ENCODE results near the gene KCNK3. TPM values are rescaled to one million over a fixed set of nuclear protein-coding genes. Genes with fewer than 3 reads are reported as not detected.

KCNK3 gene
- total and polyA plus RNA-seq, 9 donors: 0.76 to 78.2 (median 2.1) TPM

DNA sequence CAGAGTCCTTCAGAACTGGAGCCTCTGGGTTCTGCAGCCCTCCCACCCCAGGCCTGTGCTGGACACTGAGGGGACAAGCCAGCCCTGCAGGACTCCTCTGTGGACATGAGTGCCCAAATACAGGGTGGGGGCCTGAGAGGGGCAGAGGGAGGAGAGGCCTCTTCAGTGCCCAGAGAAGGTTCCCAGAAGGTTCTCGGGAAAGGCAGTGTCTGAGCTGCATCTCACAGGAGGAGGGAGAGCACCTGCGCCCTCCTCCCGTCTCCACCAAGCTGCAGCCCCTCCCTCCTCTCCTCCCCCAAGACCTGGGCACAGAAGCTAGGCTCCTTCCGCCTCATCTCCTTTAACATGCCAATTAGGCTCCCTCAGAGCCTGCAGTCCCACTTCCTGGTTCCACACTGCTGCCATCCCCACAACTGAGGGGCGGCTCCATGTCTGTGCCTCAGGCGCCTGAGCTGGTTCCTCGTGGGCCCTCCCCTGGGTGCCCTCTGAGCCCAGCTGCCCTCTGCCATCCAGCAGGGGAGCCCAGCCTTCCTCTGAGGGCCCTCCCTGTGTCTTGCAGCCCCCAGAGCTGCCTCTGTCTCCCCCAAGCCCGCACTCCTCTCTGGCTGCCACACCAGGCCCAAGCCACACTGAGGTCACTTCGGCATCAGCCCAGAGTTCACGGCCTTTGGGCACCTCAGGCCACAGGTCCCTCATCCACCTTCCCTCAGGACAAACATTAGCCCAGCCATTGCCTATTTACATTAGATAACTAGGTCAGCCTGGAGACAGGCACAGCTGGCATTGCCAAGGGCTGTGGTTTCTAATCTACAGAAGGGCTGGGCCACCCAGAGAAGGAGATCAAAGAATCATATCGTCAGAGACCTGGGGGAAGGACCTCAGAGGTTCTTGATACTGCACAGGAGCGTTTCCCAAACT is 28.9 kb downstream of the KCNK3 start:
- H3K4me1 ChIP-seq (ENCODE audit: insufficient read depth): peaks cover 48% of the 10 kb centered on the region
- no peaks in the 10 kb centered on the region for H3K27me3 ChIP-seq
- H3K9me3 ChIP-seq: no peaks in the 10 kb centered on the region
- no peak overlapping the region for H3K4me3 ChIP-seq
- peak in 1 of 5 donors; percentile 27 for DNase-seq
- intact Hi-C loops (cut with DNase I): no loop called here
- 83 to 86% (median 84%) methylated on average over 12 of the region's 12 CpGs for WGBS, 3 donors
- peak overlapping the region; percentile 53 to 76 for H3K27ac ChIP-seq
- H3K36me3 ChIP-seq: no peaks in the 10 kb centered on the region
- TF ChIP-seq, protein P1, sequence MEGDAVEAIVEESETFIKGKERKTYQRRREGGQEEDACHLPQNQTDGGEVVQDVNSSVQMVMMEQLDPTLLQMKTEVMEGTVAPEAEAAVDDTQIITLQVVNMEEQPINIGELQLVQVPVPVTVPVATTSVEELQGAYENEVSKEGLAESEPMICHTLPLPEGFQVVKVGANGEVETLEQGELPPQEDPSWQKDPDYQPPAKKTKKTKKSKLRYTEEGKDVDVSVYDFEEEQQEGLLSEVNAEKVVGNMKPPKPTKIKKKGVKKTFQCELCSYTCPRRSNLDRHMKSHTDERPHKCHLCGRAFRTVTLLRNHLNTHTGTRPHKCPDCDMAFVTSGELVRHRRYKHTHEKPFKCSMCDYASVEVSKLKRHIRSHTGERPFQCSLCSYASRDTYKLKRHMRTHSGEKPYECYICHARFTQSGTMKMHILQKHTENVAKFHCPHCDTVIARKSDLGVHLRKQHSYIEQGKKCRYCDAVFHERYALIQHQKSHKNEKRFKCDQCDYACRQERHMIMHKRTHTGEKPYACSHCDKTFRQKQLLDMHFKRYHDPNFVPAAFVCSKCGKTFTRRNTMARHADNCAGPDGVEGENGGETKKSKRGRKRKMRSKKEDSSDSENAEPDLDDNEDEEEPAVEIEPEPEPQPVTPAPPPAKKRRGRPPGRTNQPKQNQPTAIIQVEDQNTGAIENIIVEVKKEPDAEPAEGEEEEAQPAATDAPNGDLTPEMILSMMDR (IDR thresholded peaks at IDR 0.05): no peak
- no peak for TF ChIP-seq POLR2A (IDR thresholded peaks at IDR 0.05)
- TF ChIP-seq EP300 (IDR thresholded peaks at IDR 0.05): no peak

DNA sequence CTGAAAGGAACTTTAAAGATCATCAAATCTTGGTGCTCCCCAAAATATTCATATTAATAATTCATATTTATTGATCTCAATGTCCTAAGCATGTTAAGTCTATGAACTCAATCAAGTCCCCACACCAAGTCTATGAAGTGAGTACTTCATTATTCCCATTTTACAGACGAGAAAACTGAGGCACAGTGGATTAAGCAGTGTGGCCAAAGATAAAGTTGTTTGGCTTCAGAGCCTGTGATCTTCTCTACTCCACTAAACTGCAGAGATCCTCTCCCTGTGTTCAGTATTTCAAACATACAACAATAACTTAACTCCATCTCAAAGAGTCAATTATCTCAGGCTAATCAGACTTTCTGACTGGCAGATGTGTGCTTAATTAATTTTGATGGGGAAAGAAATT is 29.8 kb downstream of the KCNK3 start:
- DNase-seq: no peak
- Histone ChIP-seq H3K27ac (no peak overlapping the region), H3K4me3 (no peak overlapping the region), H3K9me3 (no peaks in the 10 kb centered on the region), H3K27me3 (no peaks in the 10 kb centered on the region), H3K4me1 (ENCODE audit: insufficient read depth) (peaks cover 48% of the 10 kb centered on the region), H3K36me3 (no peaks in the 10 kb centered on the region)
- 83 to 90% (median 90%) methylated on average over 1 of the region's 1 CpG for WGBS, 3 donors
- intact Hi-C loops (cut with DNase I): no loop called here
- TF ChIP-seq POLR2A (IDR thresholded peaks at IDR 0.05) (no peak), EP300 (IDR thresholded peaks at IDR 0.05) (no peak)
- TF ChIP-seq, protein P1 (IDR thresholded peaks at IDR 0.05): no peak

GRCh38 chr2:26722911-26723310 is 30.4 kb downstream of the KCNK3 start:
- 67 to 82% (median 79%) methylated on average over 1 of the region's 1 CpG for WGBS, 3 donors
- Histone ChIP-seq H3K27ac (peak overlapping the region; percentile 23 to 69), H3K4me1 (ENCODE audit: insufficient read depth) (peaks cover 48% of the 10 kb centered on the region), H3K4me3 (no peak overlapping the region), H3K27me3 (no peaks in the 10 kb centered on the region), H3K36me3 (no peaks in the 10 kb centered on the region), H3K9me3 (no peaks in the 10 kb centered on the region)
- no peak for TF ChIP-seq POLR2A (IDR thresholded peaks at IDR 0.05)
- no peak for TF ChIP-seq EP300 (IDR thresholded peaks at IDR 0.05)
- TF ChIP-seq, protein P1 (IDR thresholded peaks at IDR 0.05): no peak
- DNase-seq: peak in 2 of 5 donors; percentile 22 to 54
- intact Hi-C loops (cut with DNase I): no loop called here

DNA sequence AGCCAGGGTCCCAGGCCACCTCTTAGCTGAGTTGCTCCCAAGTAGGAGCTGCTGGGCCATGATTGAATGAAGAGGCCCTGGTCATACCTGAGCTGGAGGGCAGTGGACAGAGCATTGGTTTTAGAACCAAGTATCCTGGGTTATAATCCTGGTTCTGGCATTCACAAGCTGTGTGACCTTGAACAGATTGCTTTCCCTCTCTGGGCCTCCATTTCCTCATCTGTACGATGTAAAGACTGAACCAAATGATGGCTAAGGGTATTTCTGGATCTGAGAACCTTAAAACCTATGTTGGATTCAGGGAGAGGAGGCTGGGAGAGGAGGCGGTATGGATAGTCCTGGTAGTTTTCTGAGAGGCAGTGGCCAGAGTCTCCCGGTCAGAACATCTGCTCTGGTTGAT is 31.0 kb downstream of the KCNK3 start:
- 74 to 81% (median 77%) methylated on average over 3 of the region's 3 CpGs for WGBS, 3 donors
- Histone ChIP-seq H3K27ac (peak overlapping the region; percentile 26 to 69), H3K4me3 (no peak overlapping the region), H3K4me1 (ENCODE audit: insufficient read depth) (peaks cover 48% of the 10 kb centered on the region), H3K36me3 (no peaks in the 10 kb centered on the region), H3K9me3 (no peaks in the 10 kb centered on the region), H3K27me3 (no peaks in the 10 kb centered on the region)
- no peak for DNase-seq
- no peak for TF ChIP-seq POLR2A (IDR thresholded peaks at IDR 0.05)
- TF ChIP-seq EP300 (IDR thresholded peaks at IDR 0.05): no peak
- TF ChIP-seq, protein P1 (IDR thresholded peaks at IDR 0.05): no peak
- intact Hi-C loops (cut with DNase I): no loop called here

Measured in ovary (tissue), 9 donors.